ENCODE results near the gene ALPP.
"Not testable (repeated sequence)": the region's sequence is repeated elsewhere in the genome, so short reads cannot be mapped to it uniquely, and the experiment has no call there.

Gene ALPP

GRCh38 chr2:232378735-232379151 is at the start of gene ALPP:
Gene ALPP, plus strand, starts transcription at chr2:232378751. Its CDS starts 52 bp downstream, at chr2:232378803.
- not testable (repeated sequence) for H3K9me3 ChIP-seq (ENCODE audit: control insufficient read depth, insufficient read depth, low read length); H3K36me3 ChIP-seq (ENCODE audit: control insufficient read depth, insufficient read depth, low read length); H3K27me3 ChIP-seq (ENCODE audit: control insufficient read depth, insufficient read depth, low read length); H3K4me3 ChIP-seq (ENCODE audit: low read depth, low read length); H3K9ac ChIP-seq (ENCODE audit: low read depth, low read length)
- H3K4me1 ChIP-seq (ENCODE audit: control insufficient read depth, insufficient read depth, low read length): peaks cover 14% of the 10 kb centered on the region

- no peak overlapping the region for H3K9ac ChIP-seq (ENCODE audit: low read depth, low read length)
Observed at GRCh38 chr2:232329716-232330067, 48.9 kb upstream of the ALPP start.

GRCh38 chr2:232330068-232330999 is 48.2 kb upstream of the ALPP start:
- H3K9ac ChIP-seq (ENCODE audit: low read depth, low read length): no peak overlapping the region
- no peaks in the 10 kb centered on the region for H3K36me3 ChIP-seq (ENCODE audit: control insufficient read depth, insufficient read depth, low read length)
- H3K27me3 ChIP-seq (ENCODE audit: control insufficient read depth, insufficient read depth, low read length): no peaks in the 10 kb centered on the region
- H3K4me1 ChIP-seq (ENCODE audit: control insufficient read depth, insufficient read depth, low read length): no peaks in the 10 kb centered on the region
- H3K4me3 ChIP-seq (ENCODE audit: low read depth, low read length): no peak overlapping the region
- no peaks in the 10 kb centered on the region for H3K9me3 ChIP-seq (ENCODE audit: control insufficient read depth, insufficient read depth, low read length)

More at GRCh38 chr2:232329716-232330067, 48.9 kb upstream of the ALPP start:
- no peaks in the 10 kb centered on the region for H3K36me3 ChIP-seq (ENCODE audit: control insufficient read depth, insufficient read depth, low read length)
- no peaks in the 10 kb centered on the region for H3K9me3 ChIP-seq (ENCODE audit: control insufficient read depth, insufficient read depth, low read length)
- no peaks in the 10 kb centered on the region for H3K4me1 ChIP-seq (ENCODE audit: control insufficient read depth, insufficient read depth, low read length)
- no peak overlapping the region for H3K4me3 ChIP-seq (ENCODE audit: low read depth, low read length)
- H3K27me3 ChIP-seq (ENCODE audit: control insufficient read depth, insufficient read depth, low read length): no peaks in the 10 kb centered on the region

- H3K9me3 ChIP-seq (ENCODE audit: control insufficient read depth, insufficient read depth, low read length); H3K27me3 ChIP-seq (ENCODE audit: control insufficient read depth, insufficient read depth, low read length); H3K9ac ChIP-seq (ENCODE audit: low read depth, low read length); H3K4me3 ChIP-seq (ENCODE audit: low read depth, low read length); H3K36me3 ChIP-seq (ENCODE audit: control insufficient read depth, insufficient read depth, low read length); H3K4me1 ChIP-seq (ENCODE audit: control insufficient read depth, insufficient read depth, low read length): not testable (repeated sequence)
Observed at GRCh38 chr2:232331061-232331460, 47.5 kb upstream of the ALPP start.

- not testable (repeated sequence) for H3K9ac ChIP-seq (ENCODE audit: low read depth, low read length); H3K9me3 ChIP-seq (ENCODE audit: control insufficient read depth, insufficient read depth, low read length); H3K36me3 ChIP-seq (ENCODE audit: control insufficient read depth, insufficient read depth, low read length); H3K27me3 ChIP-seq (ENCODE audit: control insufficient read depth, insufficient read depth, low read length); H3K4me1 ChIP-seq (ENCODE audit: control insufficient read depth, insufficient read depth, low read length); H3K4me3 ChIP-seq (ENCODE audit: low read depth, low read length)
Observed at GRCh38 chr2:232331641-232332040, 46.9 kb upstream of the ALPP start.

- H3K9ac ChIP-seq (ENCODE audit: low read depth, low read length); H3K36me3 ChIP-seq (ENCODE audit: control insufficient read depth, insufficient read depth, low read length); H3K4me3 ChIP-seq (ENCODE audit: low read depth, low read length); H3K27me3 ChIP-seq (ENCODE audit: control insufficient read depth, insufficient read depth, low read length); H3K9me3 ChIP-seq (ENCODE audit: control insufficient read depth, insufficient read depth, low read length); H3K4me1 ChIP-seq (ENCODE audit: control insufficient read depth, insufficient read depth, low read length): not testable (repeated sequence)
Observed at GRCh38 chr2:232332244-232332939, 46.2 kb upstream of the ALPP start.

GRCh38 chr2:232332940-232333259 is 45.7 kb upstream of the ALPP start:
- no peaks in the 10 kb centered on the region for H3K9me3 ChIP-seq (ENCODE audit: control insufficient read depth, insufficient read depth, low read length)
- H3K27me3 ChIP-seq (ENCODE audit: control insufficient read depth, insufficient read depth, low read length): no peaks in the 10 kb centered on the region
- H3K4me3 ChIP-seq (ENCODE audit: low read depth, low read length): no peak overlapping the region
- H3K9ac ChIP-seq (ENCODE audit: low read depth, low read length): no peak overlapping the region
- no peaks in the 10 kb centered on the region for H3K36me3 ChIP-seq (ENCODE audit: control insufficient read depth, insufficient read depth, low read length)
- H3K4me1 ChIP-seq (ENCODE audit: control insufficient read depth, insufficient read depth, low read length): no peaks in the 10 kb centered on the region

- no peaks in the 10 kb centered on the region for H3K4me1 ChIP-seq (ENCODE audit: control insufficient read depth, insufficient read depth, low read length)
- H3K4me3 ChIP-seq (ENCODE audit: low read depth, low read length): no peak overlapping the region
- no peaks in the 10 kb centered on the region for H3K36me3 ChIP-seq (ENCODE audit: control insufficient read depth, insufficient read depth, low read length)
- H3K27me3 ChIP-seq (ENCODE audit: control insufficient read depth, insufficient read depth, low read length): no peaks in the 10 kb centered on the region
- H3K9ac ChIP-seq (ENCODE audit: low read depth, low read length): no peak overlapping the region
- no peaks in the 10 kb centered on the region for H3K9me3 ChIP-seq (ENCODE audit: control insufficient read depth, insufficient read depth, low read length)
Observed at GRCh38 chr2:232333361-232334135, 45.0 kb upstream of the ALPP start.

GRCh38 chr2:232334136-232334884 is 44.2 kb upstream of the ALPP start:
- not testable (repeated sequence) for H3K4me3 ChIP-seq (ENCODE audit: low read depth, low read length); H3K4me1 ChIP-seq (ENCODE audit: control insufficient read depth, insufficient read depth, low read length); H3K27me3 ChIP-seq (ENCODE audit: control insufficient read depth, insufficient read depth, low read length); H3K36me3 ChIP-seq (ENCODE audit: control insufficient read depth, insufficient read depth, low read length); H3K9me3 ChIP-seq (ENCODE audit: control insufficient read depth, insufficient read depth, low read length); H3K9ac ChIP-seq (ENCODE audit: low read depth, low read length)

GRCh38 chr2:232334885-232335205 is 43.7 kb upstream of the ALPP start:
- not testable (repeated sequence) for H3K9me3 ChIP-seq (ENCODE audit: control insufficient read depth, insufficient read depth, low read length); H3K4me3 ChIP-seq (ENCODE audit: low read depth, low read length); H3K9ac ChIP-seq (ENCODE audit: low read depth, low read length); H3K36me3 ChIP-seq (ENCODE audit: control insufficient read depth, insufficient read depth, low read length); H3K27me3 ChIP-seq (ENCODE audit: control insufficient read depth, insufficient read depth, low read length); H3K4me1 ChIP-seq (ENCODE audit: control insufficient read depth, insufficient read depth, low read length)

- H3K4me3 ChIP-seq (ENCODE audit: low read depth, low read length); H3K36me3 ChIP-seq (ENCODE audit: control insufficient read depth, insufficient read depth, low read length); H3K9ac ChIP-seq (ENCODE audit: low read depth, low read length); H3K4me1 ChIP-seq (ENCODE audit: control insufficient read depth, insufficient read depth, low read length); H3K27me3 ChIP-seq (ENCODE audit: control insufficient read depth, insufficient read depth, low read length); H3K9me3 ChIP-seq (ENCODE audit: control insufficient read depth, insufficient read depth, low read length): not testable (repeated sequence)
Observed at GRCh38 chr2:232335206-232335858, 43.2 kb upstream of the ALPP start.
